NT2/D1 (cell line): ENCODE results near the gene OGA.

Experiments
- DNase-seq: peaks from one replicate; pipeline ENCODE4 v3.0.0-alpha.2; 2011; ENCODE audit warnings: low read depth, low spot score
- H3K27me3 ChIP-seq: 2 replicates; pipeline ENCODE4 v1.6.0; 2011; ENCODE audit warnings: mild to moderate bottlenecking; ENCODE audit not compliant: insufficient read length, insufficient read depth
- H3K36me3 ChIP-seq: 2 replicates; pipeline ENCODE4 v1.6.1; 2011; ENCODE audit warnings: mild to moderate bottlenecking, low read length, mixed read lengths; ENCODE audit not compliant: insufficient read depth, insufficient read length
- H3K4me1 ChIP-seq: 2 replicates; pipeline ENCODE4 v1.5.1; 2011; ENCODE audit not compliant: insufficient read depth, insufficient read length
- H3K4me3 ChIP-seq: 2 replicates; pipeline ENCODE4 v1.5.1; 2011; ENCODE audit warnings: low read depth; ENCODE audit not compliant: insufficient read length
- H3K9ac ChIP-seq: 2 replicates; pipeline ENCODE4 v1.6.0; 2011; ENCODE audit warnings: low read depth; ENCODE audit not compliant: insufficient read length
- H3K9me3 ChIP-seq: 2 replicates; pipeline ENCODE4 v1.5.1; 2011; ENCODE audit warnings: mild to moderate bottlenecking, low read length; ENCODE audit not compliant: insufficient read depth
- SUZ12 ChIP-seq: IDR thresholded peaks from 2 replicates; pipeline ENCODE4 v1.6.1; 2011; ENCODE audit not compliant: insufficient read length, insufficient read depth; ENCODE audit errors: extremely low read depth
- YY1 ChIP-seq: IDR thresholded peaks from 2 replicates; pipeline ENCODE4 v1.6.1; 2011; ENCODE audit not compliant: insufficient read length, insufficient read depth
- ZNF274 ChIP-seq: IDR thresholded peaks from 2 replicates; pipeline ENCODE4 v1.6.1; 2011; ENCODE audit warnings: mild to moderate bottlenecking, low read depth, low read length

The OGA gene

DNA sequence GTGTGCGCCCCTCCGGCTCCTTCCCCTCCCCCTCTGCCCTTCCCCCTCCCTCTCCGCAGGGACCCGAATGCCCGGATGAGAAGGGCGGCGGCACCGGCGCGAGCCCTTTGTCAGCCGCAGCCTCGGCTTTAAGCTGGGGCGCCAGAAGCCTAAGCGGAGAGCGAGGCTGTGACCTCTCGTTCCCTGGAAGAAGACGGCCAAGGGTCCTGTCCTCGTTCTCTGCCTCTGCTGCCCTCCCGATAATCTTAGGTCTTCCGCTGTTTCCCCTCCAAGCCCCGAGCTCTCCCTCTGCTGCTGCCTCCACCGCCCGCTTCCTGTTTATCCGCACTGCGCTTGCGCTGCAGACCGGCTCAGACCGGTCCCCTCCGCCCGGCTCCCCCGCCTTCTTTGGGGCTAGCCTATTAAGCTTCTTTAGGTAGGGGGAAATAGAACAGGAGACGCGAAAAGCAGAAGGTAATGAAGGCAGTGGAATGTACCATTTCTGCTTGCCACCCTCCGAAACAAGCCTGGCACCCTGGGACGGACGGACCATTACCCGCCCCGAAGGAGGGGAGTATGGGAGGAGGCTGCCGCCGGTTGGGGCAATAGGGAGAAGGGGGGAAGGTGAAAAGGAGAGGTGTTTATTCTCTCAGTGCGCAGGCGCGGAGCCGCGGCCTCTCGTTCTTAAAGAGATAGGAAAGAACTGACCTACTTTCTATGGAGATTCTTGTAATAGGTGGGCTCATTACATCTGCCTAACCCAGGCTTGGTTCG, at the start of gene OGA:
OGA (minus strand) TSS at position 326 of the 753 bp plus-strand sequence. CDS start 422 bp downstream, outside the sequence.
- Histone ChIP-seq H3K9me3 (no peaks in the 10 kb centered on the region), H3K4me3 (peak within 1 kb of the TSS; percentile 91), H3K4me1 (no peaks in the 10 kb centered on the region), H3K9ac (peak within 1 kb of the TSS; percentile 99), H3K27me3 (no peaks in the 10 kb centered on the region), H3K36me3 (peaks cover 3% of the 10 kb centered on the region)
- no peak for TF ChIP-seq SUZ12
- no peak for TF ChIP-seq ZNF274
- TF ChIP-seq YY1: no peak
- DNase-seq: peak; percentile 96

DNA sequence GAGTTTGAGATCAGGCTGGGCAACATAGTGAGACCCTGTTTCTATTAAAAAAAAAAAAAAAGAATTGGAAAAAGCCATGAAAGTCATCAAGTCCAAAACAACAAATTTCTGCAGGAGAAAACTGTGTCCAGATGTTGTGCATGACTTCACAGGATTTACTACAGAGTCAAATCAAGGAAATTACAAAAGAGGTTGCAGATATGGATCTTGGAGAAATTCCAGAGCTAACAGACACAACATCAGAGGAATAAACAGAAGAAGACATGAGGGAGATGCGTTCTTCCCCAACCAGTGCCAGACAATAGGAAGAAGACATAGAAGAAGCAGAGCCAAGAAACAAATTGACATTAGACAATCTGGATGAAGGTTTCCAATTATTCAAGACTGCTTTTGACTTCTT, 49.7 kb upstream of the OGA start:
- Histone ChIP-seq H3K4me3 (no peak overlapping the region), H3K9me3 (no peaks in the 10 kb centered on the region), H3K36me3 (no peaks in the 10 kb centered on the region), H3K4me1 (no peaks in the 10 kb centered on the region), H3K27me3 (no peaks in the 10 kb centered on the region), H3K9ac (no peak overlapping the region)
- no peak for DNase-seq
- no peak for TF ChIP-seq ZNF274
- TF ChIP-seq SUZ12: no peak
- TF ChIP-seq YY1: no peak

- H3K36me3 ChIP-seq: no peaks in the 10 kb centered on the region
- no peak overlapping the region for H3K9ac ChIP-seq
- TF ChIP-seq YY1 (no peak), ZNF274 (no peak), SUZ12 (no peak)
- no peak for DNase-seq
- no peaks in the 10 kb centered on the region for H3K4me1 ChIP-seq
- H3K9me3 ChIP-seq: peaks cover 14% of the 10 kb centered on the region
- no peaks in the 10 kb centered on the region for H3K27me3 ChIP-seq
- no peak overlapping the region for H3K4me3 ChIP-seq
These were observed 41.3 kb upstream of the OGA start for GRCh38 chr10:101859530-101859929.

- Histone ChIP-seq H3K4me1 (no peaks in the 10 kb centered on the region), H3K36me3 (no peaks in the 10 kb centered on the region), H3K9ac (no peak overlapping the region), H3K9me3 (peaks cover 14% of the 10 kb centered on the region), H3K27me3 (no peaks in the 10 kb centered on the region), H3K4me3 (no peak overlapping the region)
- DNase-seq: no peak
- TF ChIP-seq SUZ12: no peak
- TF ChIP-seq ZNF274: no peak
- no peak for TF ChIP-seq YY1
These were observed 40.7 kb upstream of the OGA start for GRCh38 chr10:101858723-101859500.

DNA sequence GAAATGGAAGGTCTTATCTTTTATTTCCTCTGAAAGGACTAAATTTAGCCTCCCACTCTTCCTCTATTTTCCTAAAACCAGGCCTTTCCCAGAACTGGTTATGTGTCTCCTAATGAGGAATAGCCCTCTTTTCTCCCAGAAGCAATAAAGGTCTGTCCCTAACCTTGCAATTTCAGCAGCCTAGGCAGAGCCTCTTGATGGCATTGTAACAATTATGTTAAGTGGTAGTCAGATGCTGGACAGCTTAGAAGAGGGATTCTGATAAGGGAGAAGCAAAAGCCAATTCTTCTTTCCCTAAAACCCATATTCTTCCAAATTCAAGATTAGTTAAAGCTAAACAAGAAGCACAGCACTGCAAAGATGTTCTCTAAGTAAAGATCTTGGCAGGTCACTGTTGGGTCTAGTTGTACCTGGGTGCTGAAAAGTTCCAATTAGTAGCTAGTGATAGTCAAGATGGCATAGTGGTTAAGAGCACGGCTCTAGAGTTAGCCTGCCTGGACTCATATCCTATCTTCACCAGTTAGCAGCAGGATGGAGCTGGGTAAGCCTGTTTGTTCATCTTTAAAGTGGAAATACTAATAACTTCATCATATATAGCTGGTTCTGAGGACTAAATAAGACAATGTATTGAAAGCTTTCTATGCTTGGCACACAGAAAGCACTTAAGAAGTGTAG, 39.7 kb upstream of the OGA start:
- no peak for DNase-seq
- H3K27me3 ChIP-seq: no peaks in the 10 kb centered on the region
- no peaks in the 10 kb centered on the region for H3K36me3 ChIP-seq
- H3K4me1 ChIP-seq: no peaks in the 10 kb centered on the region
- H3K9me3 ChIP-seq: peaks cover 14% of the 10 kb centered on the region
- H3K9ac ChIP-seq: no peak overlapping the region
- TF ChIP-seq YY1: no peak
- no peak for TF ChIP-seq ZNF274
- TF ChIP-seq SUZ12: no peak
- no peak overlapping the region for H3K4me3 ChIP-seq

- Histone ChIP-seq H3K4me1 (no peaks in the 10 kb centered on the region), H3K9ac (no peak overlapping the region), H3K9me3 (peaks cover 14% of the 10 kb centered on the region), H3K27me3 (no peaks in the 10 kb centered on the region), H3K36me3 (no peaks in the 10 kb centered on the region), H3K4me3 (no peak overlapping the region)
- DNase-seq: no peak
- TF ChIP-seq ZNF274: no peak
These were observed 38.4 kb upstream of the OGA start for GRCh38 chr10:101856626-101857025.

DNA sequence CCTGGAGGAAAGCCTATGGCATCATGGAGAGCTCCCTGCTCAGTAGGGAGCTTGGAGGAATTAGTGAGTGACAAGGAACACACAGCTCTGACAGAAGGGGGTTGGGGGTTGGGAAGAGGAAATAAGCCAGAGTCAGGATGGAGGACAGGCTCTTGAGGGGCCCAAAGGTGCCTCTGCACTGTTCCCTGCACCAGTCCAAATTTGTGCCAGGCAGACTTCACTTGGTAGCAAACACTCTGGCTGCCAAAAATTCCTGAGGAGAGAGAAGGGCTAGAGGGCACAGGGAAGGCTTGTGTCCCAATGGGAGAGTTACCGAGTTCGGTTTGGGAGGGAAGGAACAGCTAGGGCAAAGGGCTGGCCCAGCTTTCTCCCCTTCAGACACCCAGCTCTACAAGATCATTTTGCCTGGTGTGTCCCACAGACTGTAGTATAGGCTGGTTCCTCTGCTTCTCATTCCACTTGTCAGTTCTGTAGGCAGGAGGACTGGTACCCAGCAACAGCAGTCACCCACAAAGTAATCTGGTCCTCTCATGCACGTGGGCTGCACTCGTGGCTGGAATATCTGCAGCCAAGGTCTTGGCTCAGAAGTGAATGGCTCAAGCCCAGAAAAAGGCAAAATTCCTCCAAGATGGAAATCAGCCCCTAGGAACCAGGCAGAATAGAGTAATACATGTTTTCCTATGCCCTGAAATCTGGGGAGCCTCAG, 33.3 kb upstream of the OGA start:
- Histone ChIP-seq H3K4me1 (peaks cover 7% of the 10 kb centered on the region), H3K9ac (no peak overlapping the region), H3K4me3 (no peak overlapping the region), H3K27me3 (no peaks in the 10 kb centered on the region), H3K36me3 (no peaks in the 10 kb centered on the region), H3K9me3 (no peaks in the 10 kb centered on the region)
- no peak for TF ChIP-seq ZNF274
- TF ChIP-seq SUZ12: no peak
- no peak for TF ChIP-seq YY1
- DNase-seq: no peak
